Breast epithelium (tissue), 3 donors: ENCODE data around the gene TSHR.

Experiments used
- CTCF ChIP-seq, 3 donors: fragments of 450-650 bp; IDR thresholded peaks; one replicate each; pipeline ENCODE4 v1.5.1; 2016 to 2017; ENCODE audit warnings: antibody characterized with exemption in 3 of 3, mild to moderate bottlenecking in 3 of 3, moderate library complexity in 3 of 3
- POLR2A ChIP-seq: fragments of 450-650 bp; IDR thresholded peaks from one replicate; pipeline ENCODE4 v1.6.1; 2016; ENCODE audit warnings: antibody characterized with exemption, mild to moderate bottlenecking, moderate library complexity
- POLR2AphosphoS5 ChIP-seq, 3 donors: sonication (generic); formaldehyde crosslinking; IDR thresholded peaks; one replicate each; pipeline ENCODE4 v1.6.1; 2017; ENCODE audit warnings: antibody characterized with exemption in 3 of 3

GRCh38 chr14:81105961-81106360, 150.5 kb downstream of the TSHR start:
- TF ChIP-seq POLR2AphosphoS5 (IDR thresholded peaks at IDR 0.05) (no peak), CTCF (IDR thresholded peaks at IDR 0.05) (no peak), POLR2A (no peak)
